T-cell (primary cell): ENCODE measurements around the gene MLST8. TPM values are rescaled to one million over a fixed set of nuclear protein-coding genes. Genes with fewer than 3 reads are reported as not detected.
"Not testable (repeated sequence)": the region's sequence is repeated elsewhere in the genome, so short reads cannot be mapped to it uniquely, and the experiment has no call there.

Experiments used
- ATAC-seq, 4 experiments: fragments of 200-7000 bp in 3 of 4; fragments of 150-1000 bp in 1 of 4; cut with Tn5 transposase; replicated peaks in 1 of 4; 1 replicate in 3 of 4; 2 replicates in 1 of 4; pipeline ENCODE4 v1.10.0; 2021; ENCODE audit warnings: moderate library complexity in 3 of 4, mild to moderate bottlenecking in 2 of 4, moderate number of reproducible peaks in 1 of 4
- CTCF ChIA-PET, 2 donors: fragments of 300-600 bp; sonication (Branson Sonifier 250); formaldehyde crosslinking; loops; one replicate each; lab custom pipeline; 2022; ENCODE audit warnings: antibody characterized with exemption in 2 of 2; lab: Charles Lee
- POLR2A ChIA-PET, 2 donors: fragments of 300-600 bp; sonication (Branson Sonifier 250); formaldehyde crosslinking; loops; one replicate each; lab custom pipeline; 2022; ENCODE audit warnings: antibody characterized with exemption in 2 of 2; lab: Charles Lee
- DNase-seq, 35 experiments: peaks; one replicate each; pipeline versions ENCODE4 v3.0.0 to v3.0.0-alpha.2; 2013 to 2023
- H3K27ac ChIP-seq: one replicate; pipeline ENCODE4 v1.5.1; 2013; ENCODE audit warnings: low read length
- H3K27me3 ChIP-seq, 2 experiments: replicated peaks in 1 of 2; 1 replicate in 1 of 2; 2 replicates in 1 of 2; pipeline versions ENCODE4 v1.6.1 to v1.7.0; 2013; ENCODE audit warnings: low read length in 1 of 2, mixed read lengths in 1 of 2; ENCODE audit not compliant: control insufficient read depth in 2 of 2, insufficient read depth in 2 of 2; ENCODE audit errors: extremely low read depth in 1 of 2
- H3K36me3 ChIP-seq, 2 donors: 1 replicate in 1 of 2; 2 replicates in 1 of 2; pipeline versions ENCODE4 v1.6.1 to v1.7.0; 2013; ENCODE audit warnings: low read length in 1 of 2; ENCODE audit not compliant: control insufficient read depth in 2 of 2, insufficient read depth in 1 of 2; ENCODE audit errors: extremely low read depth in 1 of 2
- H3K4me1 ChIP-seq, 2 experiments: 1 replicate in 1 of 2; 2 replicates in 1 of 2; pipeline versions ENCODE4 v1.6.1 to v1.7.0; 2013; ENCODE audit warnings: low read length in 2 of 2, mixed read lengths in 1 of 2; ENCODE audit not compliant: insufficient read depth in 2 of 2, control insufficient read depth in 1 of 2; ENCODE audit errors: extremely low read depth in 1 of 2
- H3K4me3 ChIP-seq, 2 donors: 1 replicate in 1 of 2; 2 replicates in 1 of 2; pipeline versions ENCODE4 v1.5.1 to v1.7.0; 2013; ENCODE audit warnings: mild to moderate bottlenecking in 2 of 2, low read length in 1 of 2, moderate library complexity in 1 of 2; ENCODE audit not compliant: control insufficient read depth in 1 of 2; ENCODE audit errors: extremely low read depth in 1 of 2
- H3K9me3 ChIP-seq: 2 replicates; pipeline ENCODE4 v1.7.0; 2013
- H3K27ac Mint-ChIP-seq, 2 donors: one replicate each; pipeline ENCODE4 v1.8.0; 2020 to 2021; ENCODE audit warnings: mild to moderate bottlenecking in 2 of 2, mixed read lengths in 2 of 2
- H3K27me3 Mint-ChIP-seq, 2 donors: one replicate each; pipeline ENCODE4 v1.8.0; 2021 to 2022; ENCODE audit warnings: mixed read lengths in 2 of 2
- H3K36me3 Mint-ChIP-seq: one replicate; pipeline ENCODE4 v1.8.0; 2021; ENCODE audit warnings: mixed read lengths
- H3K4me1 Mint-ChIP-seq, 3 donors: one replicate each; pipeline ENCODE4 v1.8.0; 2020 to 2022; ENCODE audit warnings: mixed read lengths in 3 of 3, mild to moderate bottlenecking in 1 of 3
- H3K4me3 Mint-ChIP-seq, 3 donors: one replicate each; pipeline ENCODE4 v1.8.0; 2020 to 2022; ENCODE audit warnings: mild to moderate bottlenecking in 3 of 3, mixed read lengths in 3 of 3, moderate library complexity in 3 of 3
- H3K9me3 Mint-ChIP-seq, 3 donors: one replicate each; pipeline ENCODE4 v1.8.0; 2020 to 2022; ENCODE audit warnings: mixed read lengths in 3 of 3
- WGBS: methylation state at CpG from one replicate; pipeline ENCODE4 v1.1.5; 2013; ENCODE audit warnings: missing lambda C conversion rate; ENCODE audit not compliant: insufficient coverage; 5-methylcytosine and 5-hydroxymethylcytosine counted together
- total RNA-seq, 35 experiments: library from RNA in 6 of 35; stranded (reverse) in 6 of 35; fragments of 120-200 nt in 1 of 35; gene quantifications; one replicate each; pipeline versions ENCODE4 v1.2.1 to v1.2.4 and lab custom pipeline; 2013 to 2026

Gene MLST8
- total RNA-seq, 5 donors from 2014 or later (not counting 1 experiment from before 2014, with no cell fraction given), result 26.2 to 32.5 (median 30.2) TPM

DNA sequence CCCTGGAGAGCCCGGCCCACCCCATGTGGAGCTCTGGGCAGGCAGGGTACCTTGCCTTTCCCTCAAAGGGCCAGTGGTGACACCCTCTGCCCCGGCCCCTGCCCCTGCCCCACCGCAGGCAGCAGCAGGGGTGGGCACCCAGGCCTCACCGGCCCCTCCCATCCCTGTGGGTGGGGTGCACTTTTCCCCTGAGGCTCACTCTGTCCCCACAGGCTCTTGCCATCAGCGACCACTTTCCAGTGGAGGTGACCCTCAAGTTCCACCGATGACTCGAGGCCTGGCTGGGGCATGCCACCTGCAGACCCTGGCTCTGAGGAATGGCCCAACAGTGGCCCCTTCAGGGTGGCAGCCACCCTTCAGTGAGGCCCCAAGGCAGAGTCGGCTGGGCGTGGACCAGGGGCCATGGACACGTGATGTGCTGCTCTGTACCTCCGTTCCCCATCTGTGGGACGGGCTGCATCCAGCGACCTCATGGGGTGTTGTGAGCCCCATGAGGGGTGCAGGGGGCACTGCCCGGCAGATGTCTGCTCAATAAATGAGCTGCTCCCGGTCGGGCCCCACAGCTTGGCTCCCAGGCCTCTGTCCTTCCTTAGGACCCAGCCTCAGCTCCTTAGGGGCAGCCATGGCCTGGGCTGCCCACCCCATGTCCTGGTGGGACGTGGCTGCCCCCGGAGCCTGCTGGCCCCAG is 33.0 kb downstream of the MLST8 start:
- Mint-ChIP-seq H3K4me3 (no peak overlapping the region), H3K27ac (no peak overlapping the region), H3K27me3 (peaks cover 0 to 4% of the 10 kb centered on the region in 2 donors), H3K4me1 (peaks cover 0 to 2% (median 1%) of the 10 kb centered on the region in 3 donors), H3K9me3 (no peaks in the 10 kb centered on the region), H3K36me3 (peaks cover 16% of the 10 kb centered on the region)
- Histone ChIP-seq H3K4me3 (no peak overlapping the region), H3K9me3 (no peaks in the 10 kb centered on the region), H3K27ac (no peak overlapping the region), H3K4me1 (peaks cover 2 to 15% of the 10 kb centered on the region in 2 experiments), H3K27me3 (peaks cover 0 to 24% of the 10 kb centered on the region in 2 experiments), H3K36me3 (peaks cover 10 to 29% of the 10 kb centered on the region in 2 donors)
- WGBS, result 80% methylated on average over 14 of the region's 18 CpGs
- ChIA-PET POLR2A (no interaction called here), CTCF (interaction anchor here in 1 of 2 donors (0.6 kb wide), 1 partner anchor 13 kb away, joined by 3 read pairs; the partner anchor contains the start of gene ECI1)
- no peak for ATAC-seq
- DNase-seq, result no peak

GRCh38 chr16:2238838-2239675 is 33.8 kb downstream of the MLST8 start:
- DNase-seq (no peak), ATAC-seq (no peak)
- Histone ChIP-seq H3K27ac (no peak overlapping the region), H3K4me3 (no peak overlapping the region), H3K4me1 (peaks cover 2 to 15% of the 10 kb centered on the region in 2 experiments), H3K27me3 (peaks cover 0 to 22% of the 10 kb centered on the region in 2 experiments), H3K9me3 (no peaks in the 10 kb centered on the region), H3K36me3 (peaks cover 10 to 30% of the 10 kb centered on the region in 2 donors)
- H3K9me3 Mint-ChIP-seq, result no peaks in the 10 kb centered on the region
- peaks cover 0 to 2% (median 1%) of the 10 kb centered on the region in 3 donors for H3K4me1 Mint-ChIP-seq
- H3K4me3 Mint-ChIP-seq, result no peak overlapping the region
- ChIA-PET POLR2A (no interaction called here), CTCF (no interaction called here)
- WGBS, result 87% methylated on average over 9 of the region's 15 CpGs
- peaks cover 0 to 4% of the 10 kb centered on the region in 2 donors for H3K27me3 Mint-ChIP-seq
- peaks cover 11% of the 10 kb centered on the region for H3K36me3 Mint-ChIP-seq
- H3K27ac Mint-ChIP-seq, result no peak overlapping the region

- CTCF ChIA-PET, H3K36me3 Mint-ChIP-seq, H3K27ac ChIP-seq, POLR2A ChIA-PET, H3K9me3 Mint-ChIP-seq, H3K27me3 Mint-ChIP-seq, H3K9me3 ChIP-seq, H3K4me3 ChIP-seq, H3K27ac Mint-ChIP-seq, H3K4me1 Mint-ChIP-seq, ATAC-seq, H3K4me3 Mint-ChIP-seq, DNase-seq: not testable (repeated sequence)
- peaks cover 0 to 21% of the 10 kb centered on the region in 2 experiments for H3K27me3 ChIP-seq
- H3K36me3 ChIP-seq, result peaks cover 9 to 34% of the 10 kb centered on the region in 2 donors
- peaks cover 2 to 15% of the 10 kb centered on the region in 2 experiments for H3K4me1 ChIP-seq
- 89% methylated on average over 5 of the region's 9 CpGs for WGBS
Measured at GRCh38 chr16:2240331-2240730, 35.1 kb downstream of the MLST8 start.

GRCh38 chr16:2242598-2242997 is 37.3 kb downstream of the MLST8 start:
- no peaks in the 10 kb centered on the region for H3K27me3 Mint-ChIP-seq
- H3K27me3 ChIP-seq, result peaks cover 0 to 2% of the 10 kb centered on the region in 2 experiments
- peaks cover 8 to 42% of the 10 kb centered on the region in 2 donors for H3K36me3 ChIP-seq
- H3K27ac ChIP-seq, result no peak overlapping the region
- no peak overlapping the region for H3K4me3 Mint-ChIP-seq
- no peak for ATAC-seq
- no peaks in the 10 kb centered on the region for H3K9me3 ChIP-seq
- H3K4me1 Mint-ChIP-seq, result no peaks in the 10 kb centered on the region
- no peak overlapping the region for H3K4me3 ChIP-seq
- H3K27ac Mint-ChIP-seq, result no peak overlapping the region
- H3K9me3 Mint-ChIP-seq, result no peaks in the 10 kb centered on the region
- peaks cover 6% of the 10 kb centered on the region for H3K36me3 Mint-ChIP-seq
- 98% methylated on average over 9 of the region's 11 CpGs for WGBS
- POLR2A ChIA-PET, result no interaction called here
- CTCF ChIA-PET, result interaction anchor here in 1 of 2 donors (0.6 kb wide), 1 partner anchor 950 kb away, joined by 5 read pairs; no protein-coding TSS in a partner anchor
- no peak for DNase-seq
- H3K4me1 ChIP-seq, result peaks cover 0 to under 1% of the 10 kb centered on the region in 2 experiments

DNA sequence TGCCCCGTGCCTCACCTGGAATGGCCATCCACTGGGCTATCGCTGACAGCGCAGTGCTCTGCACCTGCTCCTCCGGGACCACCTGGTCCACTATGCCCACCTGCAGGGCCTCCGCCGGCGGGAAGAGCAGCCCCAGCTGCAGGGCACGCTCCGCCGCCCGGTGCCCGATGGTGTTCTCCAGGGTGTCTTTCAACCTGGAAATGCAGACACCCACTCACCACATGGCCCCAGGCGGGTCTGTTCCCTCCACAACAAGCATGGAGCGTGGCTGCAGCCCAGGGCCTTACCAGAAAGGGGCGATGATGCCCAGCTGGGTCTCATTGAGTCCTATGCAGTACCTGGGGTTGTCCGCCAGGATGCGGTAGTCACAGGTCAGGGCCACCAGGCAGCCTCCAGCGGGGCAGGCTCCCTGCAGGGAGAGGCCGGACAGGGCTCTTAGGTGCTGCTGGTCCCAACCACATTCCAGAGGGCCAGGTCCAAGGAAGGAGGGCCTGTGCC is 37.8 kb downstream of the MLST8 start:
- no peaks in the 10 kb centered on the region for H3K4me1 ChIP-seq
- no peak overlapping the region for H3K27ac Mint-ChIP-seq
- H3K27me3 Mint-ChIP-seq, result no peaks in the 10 kb centered on the region
- CTCF ChIA-PET, result no interaction called here
- no peaks in the 10 kb centered on the region for H3K27me3 ChIP-seq
- POLR2A ChIA-PET, result no interaction called here
- 96% methylated on average over 18 of the region's 19 CpGs for WGBS
- no peaks in the 10 kb centered on the region for H3K4me1 Mint-ChIP-seq
- peaks cover 8 to 42% of the 10 kb centered on the region in 2 donors for H3K36me3 ChIP-seq
- peaks cover 6% of the 10 kb centered on the region for H3K36me3 Mint-ChIP-seq
- H3K9me3 Mint-ChIP-seq, result no peaks in the 10 kb centered on the region
- no peak overlapping the region for H3K4me3 Mint-ChIP-seq
- DNase-seq (no peak), ATAC-seq (no peak)
- H3K4me3 ChIP-seq, result no peak overlapping the region
- H3K9me3 ChIP-seq, result no peaks in the 10 kb centered on the region
- H3K27ac ChIP-seq, result no peak overlapping the region

DNA sequence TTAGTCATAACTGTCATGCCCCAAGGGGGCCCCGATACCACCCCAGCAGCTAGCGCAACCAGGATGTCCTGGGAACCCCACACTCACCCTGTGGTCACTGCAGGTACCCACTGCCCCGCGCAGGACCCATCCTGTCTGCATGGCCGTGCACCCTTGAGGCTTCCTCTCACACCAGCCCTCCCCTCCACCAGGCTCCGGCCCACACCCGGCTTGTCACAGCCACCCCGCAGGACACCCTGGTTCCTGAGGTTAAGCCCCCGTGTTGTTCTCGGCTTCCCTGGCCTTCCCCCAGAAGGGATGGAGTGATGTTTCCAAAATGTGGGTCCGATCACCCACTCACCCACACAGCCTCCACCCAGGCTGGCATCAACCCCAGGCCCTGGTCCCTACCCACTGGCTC is 38.5 kb downstream of the MLST8 start:
- H3K27me3 Mint-ChIP-seq, result no peaks in the 10 kb centered on the region
- H3K9me3 ChIP-seq, result no peaks in the 10 kb centered on the region
- peaks cover 6% of the 10 kb centered on the region for H3K36me3 Mint-ChIP-seq
- ATAC-seq (no peak), DNase-seq (no peak)
- H3K9me3 Mint-ChIP-seq, result no peaks in the 10 kb centered on the region
- H3K4me1 ChIP-seq, result no peaks in the 10 kb centered on the region
- H3K27ac ChIP-seq, result no peak overlapping the region
- 92% methylated on average over 5 of the region's 11 CpGs for WGBS
- peaks cover 8 to 42% of the 10 kb centered on the region in 2 donors for H3K36me3 ChIP-seq
- H3K27me3 ChIP-seq, result no peaks in the 10 kb centered on the region
- ChIA-PET CTCF (no interaction called here), POLR2A (no interaction called here)
- no peak overlapping the region for H3K27ac Mint-ChIP-seq
- H3K4me3 Mint-ChIP-seq, result no peak overlapping the region
- H3K4me1 Mint-ChIP-seq, result no peaks in the 10 kb centered on the region
- H3K4me3 ChIP-seq, result no peak overlapping the region
